ENCODE measurements around the gene MYH10. TPM values are rescaled to one million over a fixed set of nuclear protein-coding genes. Genes with fewer than 3 reads are reported as not detected.

MYH10 gene
- total RNA-seq, 2 donors from 2014 or later, result 49.9 to 52.9 TPM

DNA sequence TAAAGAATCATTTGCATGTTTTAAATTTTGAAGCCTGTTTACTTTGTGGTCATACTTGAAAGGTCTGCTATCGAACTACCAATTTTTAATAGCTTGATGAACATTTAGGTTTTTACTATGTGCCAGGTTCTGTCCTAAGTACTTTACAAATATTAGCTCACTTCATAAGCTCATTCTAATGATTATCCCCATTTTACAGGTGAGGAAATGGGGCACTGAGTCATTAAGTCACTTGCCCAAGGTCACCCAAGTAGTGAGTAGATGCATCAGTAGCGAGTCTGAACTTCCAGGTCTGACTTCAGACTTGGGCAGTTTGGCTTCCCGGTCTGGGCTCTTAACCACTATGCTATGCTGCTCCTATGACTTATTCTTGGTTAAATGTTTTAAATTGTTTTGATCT, 190.8 kb downstream of the MYH10 start:
- DNase-seq (no peak), ATAC-seq (no peak)
- intact Hi-C loops (cut with DNase I), result no loop called here

DNA sequence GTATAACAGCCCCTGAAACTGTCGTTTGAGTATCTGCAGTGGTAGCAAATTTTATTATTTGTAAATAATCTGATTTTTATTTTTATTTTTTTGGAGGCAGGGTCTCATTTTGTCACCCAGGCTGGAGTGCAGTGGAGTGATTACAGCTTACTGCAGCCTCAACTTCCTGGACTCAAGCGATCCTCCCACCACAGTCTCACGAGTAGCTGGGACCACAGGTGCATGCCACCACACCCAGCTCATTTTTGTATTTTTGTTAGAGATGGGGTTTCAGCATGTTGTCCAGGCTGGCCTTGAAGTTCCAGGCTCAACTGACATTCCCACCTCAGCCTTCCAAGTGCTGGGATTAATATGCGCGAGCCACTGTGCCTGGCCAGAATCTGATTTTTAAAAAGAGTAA, 192.1 kb downstream of the MYH10 start:
- intact Hi-C loops (cut with DNase I), result no loop called here
- DNase-seq, result no peak
- ATAC-seq, result no peak

DNA sequence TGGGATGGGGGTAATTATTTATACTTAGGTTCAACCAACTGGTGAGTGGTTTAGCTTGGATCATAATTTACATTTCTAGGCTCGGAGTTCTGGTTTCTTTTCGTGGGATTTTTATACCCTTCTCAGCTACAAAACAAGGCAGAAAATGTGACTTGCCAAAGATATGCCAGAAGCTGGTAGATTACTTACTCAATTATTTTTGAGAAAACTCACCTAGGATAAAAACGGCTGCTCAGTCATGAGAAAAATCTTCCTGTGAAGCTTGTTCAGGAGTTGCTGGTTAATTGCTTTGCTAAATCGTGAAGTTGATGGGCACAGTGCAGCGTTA, 193.7 kb downstream of the MYH10 start:
- DNase-seq, result no peak
- intact Hi-C loops (cut with DNase I), result no loop called here
- no peak for ATAC-seq

DNA sequence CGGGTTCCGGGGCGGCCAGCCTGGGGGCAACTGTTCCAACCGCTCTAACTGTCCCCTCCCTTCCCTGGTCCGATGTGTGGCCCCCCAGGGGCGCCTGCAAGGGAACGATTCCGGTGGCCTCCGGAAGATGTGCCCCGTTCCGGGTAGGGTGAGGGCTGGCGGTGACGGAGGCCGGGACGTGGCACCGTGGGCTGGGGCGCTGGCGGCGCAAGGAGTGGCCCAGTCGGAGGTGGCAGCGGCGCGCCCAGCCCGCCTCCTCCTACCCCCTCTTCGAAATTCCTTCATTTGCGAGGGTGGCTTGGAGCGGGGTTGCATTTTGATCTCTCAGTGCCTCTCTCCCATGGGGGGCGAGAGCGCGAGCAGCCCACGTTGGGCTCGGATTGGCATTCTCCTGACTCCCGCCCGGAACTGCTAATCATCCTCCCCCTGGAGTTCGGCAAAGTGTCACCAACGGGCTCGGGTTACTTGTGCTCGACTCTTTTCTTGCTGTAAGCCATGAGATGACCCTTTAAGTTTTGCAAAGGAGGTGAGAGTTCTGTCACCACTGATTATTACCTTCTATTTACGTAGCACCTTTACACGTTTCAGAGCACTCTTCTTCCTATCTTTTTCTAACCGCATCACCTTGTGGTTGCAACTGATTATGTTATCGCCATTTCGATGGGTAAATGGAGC, 194.2 kb downstream of the MYH10 start:
- DNase-seq (peak; percentile 74), ATAC-seq (peak; percentile 71 to 85)
- intact Hi-C loops (cut with DNase I), result no loop called here

DNA sequence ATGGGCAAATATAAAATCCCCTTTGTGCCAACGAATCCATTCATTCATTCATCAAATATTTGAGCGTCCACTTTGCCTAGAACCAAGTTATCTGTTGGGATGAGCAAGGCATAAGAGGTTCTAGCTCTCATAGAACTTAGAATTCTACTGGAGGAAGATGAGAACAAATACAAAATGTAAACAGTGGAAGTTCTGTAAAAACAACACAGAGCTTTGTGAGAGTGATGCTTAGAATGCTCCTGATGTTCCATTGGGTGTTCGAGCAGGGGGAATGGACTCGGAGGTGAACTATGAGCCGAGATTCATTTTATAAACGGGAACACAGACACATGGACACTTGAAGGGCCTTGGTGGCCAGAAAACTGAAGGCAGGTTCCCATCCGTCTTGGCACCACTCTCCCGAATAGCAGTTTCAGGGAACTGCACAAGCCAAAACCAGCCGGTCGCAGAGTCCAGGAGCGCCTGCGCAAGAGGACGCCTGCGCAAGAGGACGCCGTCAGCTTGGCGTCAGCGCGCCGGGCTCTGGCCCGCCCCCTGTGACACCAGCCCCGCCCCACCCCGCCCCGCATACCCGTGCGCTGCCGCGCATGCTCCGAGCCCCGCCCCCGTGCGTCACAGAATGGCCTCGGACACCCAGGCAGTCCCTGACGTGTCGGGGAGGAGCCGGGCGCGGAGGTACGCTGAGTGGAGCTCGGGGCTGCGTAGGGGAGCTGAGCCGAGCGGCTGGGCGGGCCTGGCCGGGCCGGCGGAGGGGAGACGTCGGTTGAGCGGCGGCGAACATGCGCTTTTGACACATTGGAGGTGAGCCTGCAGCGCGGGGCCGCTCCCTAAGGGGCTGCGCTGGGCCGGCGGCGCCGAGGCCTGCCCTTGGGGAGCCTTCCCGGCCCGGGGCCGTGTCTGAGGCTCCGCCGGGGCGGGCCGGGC, 195.0 kb downstream of the MYH10 start, which contains the start of gene NDEL1:
Gene NDEL1, plus strand, starts transcription at position 640 of the 924 bp plus-strand sequence. CDS start 8,388 bp downstream, outside the sequence.
- ATAC-seq (peak; percentile 97 to 98), DNase-seq (peak; percentile 100)
- intact Hi-C loops (cut with DNase I), result no loop called here

DNA sequence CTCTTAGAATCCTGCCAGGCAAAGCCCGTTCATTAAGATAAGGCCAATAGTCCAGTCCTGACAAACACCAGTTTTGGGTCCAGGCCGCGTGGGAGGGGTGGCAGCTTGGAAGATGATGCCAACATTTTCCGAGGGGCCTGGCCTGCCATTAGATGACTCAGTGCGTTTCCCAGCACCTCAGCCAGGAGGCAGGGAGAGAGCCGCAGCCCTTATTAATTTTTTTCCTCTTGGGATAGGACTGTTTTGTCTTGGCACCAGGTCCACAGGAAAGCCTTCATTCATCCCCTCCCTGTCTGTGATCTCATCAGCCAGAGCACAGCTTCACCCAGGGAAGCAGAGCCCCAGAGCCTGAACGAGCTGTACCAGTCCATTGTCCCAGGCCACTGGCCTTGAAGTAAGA, 199.6 kb downstream of the MYH10 start:
- intact Hi-C loops (cut with DNase I), result no loop called here
- ATAC-seq (peak; percentile 32 to 75), DNase-seq (peak; percentile 92)

DNA sequence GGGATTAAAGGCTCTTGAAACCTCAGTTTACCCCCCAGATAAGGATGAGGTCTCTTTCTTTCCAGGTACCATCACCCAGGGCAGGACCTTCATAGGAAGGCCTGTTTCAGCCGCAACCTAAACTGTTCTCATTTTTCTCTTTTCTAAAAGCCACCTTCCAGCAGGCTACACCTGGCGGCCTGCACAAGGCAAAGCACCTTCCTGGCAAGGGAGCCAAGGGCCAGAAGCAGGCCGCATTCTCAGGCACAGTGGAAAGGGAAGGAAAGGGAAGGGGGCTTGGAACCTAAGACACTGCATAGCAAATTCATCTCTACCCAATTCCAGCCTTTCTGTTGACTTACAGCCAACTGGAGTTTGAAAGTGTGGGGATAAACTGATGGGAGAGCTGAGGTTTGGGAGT, 203.7 kb downstream of the MYH10 start:
- intact Hi-C loops (cut with DNase I), result no loop called here
- no peak for ATAC-seq
- DNase-seq, result no peak

DNA sequence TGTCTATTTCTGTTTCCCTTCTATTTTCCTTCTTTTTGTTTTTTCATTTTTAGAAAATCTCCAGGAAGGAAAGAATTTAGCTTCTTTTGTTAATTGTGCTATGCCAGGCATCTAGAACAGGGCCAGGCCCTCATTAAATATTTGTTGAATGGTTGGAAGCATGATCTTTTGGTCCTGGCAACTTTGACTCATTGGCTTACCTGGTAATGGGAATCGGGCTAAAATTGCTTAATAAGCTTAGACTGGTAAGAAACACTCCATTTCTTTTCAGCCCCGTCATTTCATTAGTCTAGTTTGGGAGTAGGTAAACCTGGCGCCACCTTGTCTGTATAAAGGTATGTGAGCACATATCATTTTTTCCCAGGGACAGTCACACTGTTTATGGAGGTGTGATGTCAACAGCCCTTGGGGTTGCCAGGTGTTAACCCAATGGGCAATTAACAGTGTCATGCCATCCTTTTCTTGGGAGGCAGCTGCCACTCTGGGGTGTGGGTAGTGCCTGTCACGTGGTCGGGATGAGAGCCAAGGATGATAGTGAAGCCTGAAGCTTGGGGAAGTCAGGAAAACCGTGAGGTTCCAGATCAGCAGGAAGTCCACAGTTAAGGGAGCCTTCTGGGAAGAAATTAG, 204.3 kb downstream of the MYH10 start:
- intact Hi-C loops (cut with DNase I), result no loop called here
- DNase-seq (no peak), ATAC-seq (no peak)

Other genes with a start within 250 kb of the MYH10 start
- gene RPL26, start 247.5 kb downstream of the MYH10 start, total RNA-seq, result 1,000 to 10,000 TPM; 1,025 to 1,062 TPM
- gene RNF222, start 232.9 kb downstream of the MYH10 start, total RNA-seq, result not detected
- 10 to 100 TPM; 27.8 to 48.8 TPM for gene NDEL1, start 194.8 kb downstream of the MYH10 start, total RNA-seq
- not detected for gene CCDC42, start 114.1 kb upstream of the MYH10 start, total RNA-seq
- not detected for gene SPDYE4, start 127.8 kb upstream of the MYH10 start, total RNA-seq
- not detected for gene MFSD6L, start 168.6 kb upstream of the MYH10 start, total RNA-seq
- 1 to 10 TPM in 1 of 2 donors, under 1 TPM in 1; 0.79 to 1.1 TPM for gene PIK3R6, start 236.9 kb upstream of the MYH10 start, total RNA-seq